ENCODE data around the gene FNDC3B.

- no peak for TF ChIP-seq POLR2A (IDR thresholded peaks at IDR 0.05; ENCODE audit: low read depth, low read length)
- no peak for TF ChIP-seq POLR2AphosphoS5 (IDR thresholded peaks at IDR 0.05; ENCODE audit: low read depth, low read length)
- no peak for TF ChIP-seq TAF1 (IDR thresholded peaks at IDR 0.05; ENCODE audit: borderline replicate concordance, low read depth, low read length)
Observed at GRCh38 chr3:172355836-172356235, 316.5 kb downstream of the FNDC3B start.

All from GM12892 (cell line).